Trophoblast cell (in vitro differentiated cells and primary cell): ENCODE data around the gene TCP11L2.

Experiments used
- DNase-seq, 2 donors: peaks; one replicate each; pipeline ENCODE4 v3.0.0-alpha.2; 2016
- H2AFZ ChIP-seq: 2 replicates; pipeline ENCODE4 v1.6.1; 2013; ENCODE audit warnings: low read length, moderate library complexity, mild to moderate bottlenecking; ENCODE audit not compliant: insufficient read depth, poor library complexity
- H2AK5ac ChIP-seq: 2 replicates; pipeline ENCODE4 v1.6.1; 2013; ENCODE audit warnings: mild to moderate bottlenecking, low read length
- H2BK120ac ChIP-seq: 2 replicates; pipeline ENCODE4 v1.6.1; 2013; ENCODE audit warnings: low read length, mild to moderate bottlenecking, moderate library complexity; ENCODE audit not compliant: insufficient read depth, poor library complexity
- H2BK12ac ChIP-seq: 2 replicates; pipeline ENCODE4 v1.6.1; 2013; ENCODE audit warnings: mild to moderate bottlenecking, low read length, moderate library complexity
- H2BK5ac ChIP-seq: 2 replicates; pipeline ENCODE4 v1.6.1; 2013; ENCODE audit warnings: low read length, low read depth, moderate library complexity, mild to moderate bottlenecking; ENCODE audit not compliant: poor library complexity
- H3K14ac ChIP-seq: 2 replicates; pipeline ENCODE4 v1.6.1; 2013; ENCODE audit warnings: mild to moderate bottlenecking, low read length
- H3K18ac ChIP-seq: 2 replicates; pipeline ENCODE4 v1.6.1; 2013; ENCODE audit warnings: mild to moderate bottlenecking, low read length
- H3K23ac ChIP-seq: 2 replicates; pipeline ENCODE4 v1.6.1; 2013; ENCODE audit warnings: low read length
- H3K27ac ChIP-seq: 2 replicates; pipeline ENCODE4 v1.5.1; 2013; ENCODE audit warnings: low read depth, mild to moderate bottlenecking, inconsistent platforms, low read length, moderate library complexity
- H3K27me3 ChIP-seq: 2 replicates; pipeline ENCODE4 v1.6.1; 2013; ENCODE audit warnings: inconsistent platforms, mild to moderate bottlenecking, low read length, moderate library complexity; ENCODE audit not compliant: insufficient read depth
- H3K36me3 ChIP-seq, 2 experiments: 1 replicate in 1 of 2; 2 replicates in 1 of 2; pipeline ENCODE4 v1.6.1; 2013; ENCODE audit warnings: low read length in 2 of 2, mild to moderate bottlenecking in 2 of 2, moderate library complexity in 1 of 2; ENCODE audit not compliant: insufficient read depth in 2 of 2, control insufficient read depth in 1 of 2
- H3K4ac ChIP-seq: 2 replicates; pipeline ENCODE4 v1.6.1; 2013; ENCODE audit warnings: low read depth, mild to moderate bottlenecking, low read length, moderate library complexity
- H3K4me1 ChIP-seq, 2 experiments: 1 replicate in 1 of 2; 2 replicates in 1 of 2; pipeline ENCODE4 v1.6.1; 2013; ENCODE audit warnings: low read length in 2 of 2, mild to moderate bottlenecking in 2 of 2, moderate library complexity in 1 of 2; ENCODE audit not compliant: insufficient read depth in 2 of 2, control insufficient read depth in 1 of 2
- H3K4me2 ChIP-seq: 2 replicates; pipeline ENCODE4 v1.6.1; 2013; ENCODE audit warnings: inconsistent platforms, mild to moderate bottlenecking, low read length, moderate library complexity
- H3K4me3 ChIP-seq: 2 replicates; pipeline ENCODE4 v1.5.1; 2013; ENCODE audit warnings: mild to moderate bottlenecking, low read depth, low read length, inconsistent platforms
- H3K79me1 ChIP-seq: one replicate; pipeline ENCODE4 v1.6.1; 2013; ENCODE audit warnings: low read length
- H3K79me2 ChIP-seq: 2 replicates; pipeline ENCODE4 v1.6.1; 2013; ENCODE audit warnings: low read length, mild to moderate bottlenecking; ENCODE audit not compliant: control insufficient read depth, insufficient read depth, poor library complexity
- H3K9ac ChIP-seq: 2 replicates; pipeline ENCODE4 v1.6.1; 2013; ENCODE audit warnings: mild to moderate bottlenecking, low read length
- H3K9me3 ChIP-seq: 2 replicates; pipeline ENCODE4 v1.6.1; 2013; ENCODE audit warnings: low read depth, mild to moderate bottlenecking, control low read depth, inconsistent platforms, low read length; ENCODE audit not compliant: insufficient read depth
- H4K12ac ChIP-seq: 2 replicates; pipeline ENCODE4 v1.6.1; 2013; ENCODE audit warnings: low read depth, mild to moderate bottlenecking, low read length, moderate library complexity
- H4K8ac ChIP-seq: 2 replicates; pipeline ENCODE4 v1.6.1; 2013; ENCODE audit warnings: low read depth, mild to moderate bottlenecking, low read length, moderate library complexity
- H4K91ac ChIP-seq: one replicate; pipeline ENCODE4 v1.6.1; 2013; ENCODE audit warnings: low read depth, mild to moderate bottlenecking, low read length, moderate library complexity
- WGBS: extraction: QIAGEN DNeasy Blood & Tissue Kit; methylation state at CpG from one replicate; pipeline ENCODE4 v1.1.7; 2013; ENCODE audit warnings: missing lambda C conversion rate; ENCODE audit not compliant: insufficient read length, insufficient coverage; ENCODE audit errors: extremely low coverage; 5-methylcytosine and 5-hydroxymethylcytosine counted together

TCP11L2 gene

DNA sequence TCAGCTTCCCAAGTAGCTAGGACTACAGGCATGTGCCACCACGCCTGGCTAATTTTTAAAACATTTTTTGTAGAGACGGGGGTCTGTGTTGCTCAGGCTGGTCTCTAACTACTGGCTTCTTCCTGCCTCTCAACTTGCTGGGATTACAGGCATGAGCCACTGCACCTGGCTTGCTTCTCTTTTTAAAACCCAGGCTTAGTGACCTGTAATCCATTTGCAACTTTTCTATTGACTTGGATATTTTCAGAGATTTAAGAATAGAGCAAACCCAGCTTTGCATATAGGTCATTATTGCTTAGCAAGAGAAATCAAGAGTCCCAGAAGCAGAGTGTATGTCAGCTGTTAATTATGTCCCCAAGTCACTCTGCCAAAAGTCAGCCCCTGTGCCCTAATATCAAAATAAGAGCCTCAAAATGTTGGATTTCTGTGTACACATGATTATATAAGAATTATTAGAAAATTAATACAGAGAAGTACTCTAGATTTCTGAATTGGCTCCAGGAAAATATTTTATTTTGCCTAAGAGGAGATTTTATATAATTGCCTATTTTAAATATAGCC lies 24.9 kb downstream of the TCP11L2 start:
- H4K12ac ChIP-seq = no peak overlapping the region
- H3K79me2 ChIP-seq = peaks cover 1% of the 10 kb centered on the region
- no peak overlapping the region for H4K91ac ChIP-seq
- peaks cover 1% of the 10 kb centered on the region for H3K9me3 ChIP-seq
- no peak overlapping the region for H2BK5ac ChIP-seq
- no peak overlapping the region for H3K9ac ChIP-seq
- no peak overlapping the region for H3K4ac ChIP-seq
- H2AK5ac ChIP-seq = no peak overlapping the region
- H2AFZ ChIP-seq = no peak overlapping the region
- H3K79me1 ChIP-seq = no peaks in the 10 kb centered on the region
- no peaks in the 10 kb centered on the region for H3K27me3 ChIP-seq
- H3K4me1 ChIP-seq = no peaks in the 10 kb centered on the region
- H3K23ac ChIP-seq = no peak overlapping the region
- H3K4me3 ChIP-seq = no peak overlapping the region
- H3K18ac ChIP-seq = no peak overlapping the region
- H2BK120ac ChIP-seq = no peak overlapping the region
- no peak overlapping the region for H3K27ac ChIP-seq
- no peak overlapping the region for H2BK12ac ChIP-seq
- no peaks in the 10 kb centered on the region for H3K36me3 ChIP-seq
- no peak overlapping the region for H4K8ac ChIP-seq
- no peak for DNase-seq
- no CpG with 5 or more reads among the region's 2 CpGs for WGBS
- no peak overlapping the region for H3K14ac ChIP-seq
- no peak overlapping the region for H3K4me2 ChIP-seq

DNA sequence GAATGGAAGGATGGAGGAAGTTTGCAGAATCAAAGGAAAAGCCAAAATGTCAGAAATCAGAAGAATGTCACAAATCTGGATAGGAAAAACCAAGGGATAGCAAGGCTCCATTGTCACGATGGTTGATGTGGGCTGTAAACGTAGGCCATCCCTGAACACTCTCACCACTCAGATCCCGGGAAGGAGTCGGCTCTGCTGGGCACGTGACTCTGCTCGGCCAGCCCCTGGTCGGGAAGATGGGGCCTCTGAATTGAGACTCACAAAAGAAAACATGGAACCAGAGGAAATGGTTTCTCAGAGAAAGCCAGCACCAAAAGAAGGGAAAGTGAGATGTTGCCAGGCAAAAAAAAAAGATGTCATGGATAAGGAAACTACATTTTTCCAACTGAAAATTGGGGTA lies 26.2 kb downstream of the TCP11L2 start:
- Histone ChIP-seq H3K9me3 (peaks cover 1% of the 10 kb centered on the region), H3K14ac (no peak overlapping the region), H3K4me1 (no peaks in the 10 kb centered on the region), H3K27me3 (no peaks in the 10 kb centered on the region), H4K12ac (no peak overlapping the region), H2BK12ac (no peak overlapping the region), H2AK5ac (no peak overlapping the region), H2BK5ac (no peak overlapping the region), H3K18ac (no peak overlapping the region), H3K79me1 (no peaks in the 10 kb centered on the region), H3K9ac (no peak overlapping the region), H3K27ac (no peak overlapping the region), H3K23ac (no peak overlapping the region), H3K4ac (no peak overlapping the region), H3K4me2 (no peak overlapping the region), H3K36me3 (no peaks in the 10 kb centered on the region), H2AFZ (no peak overlapping the region), H3K79me2 (peaks cover 1% of the 10 kb centered on the region), H4K91ac (no peak overlapping the region), H3K4me3 (no peak overlapping the region), H4K8ac (no peak overlapping the region), H2BK120ac (no peak overlapping the region)
- no CpG with 5 or more reads among the region's 7 CpGs for WGBS
- peak in 1 of 2 donors; percentile 42 for DNase-seq

DNA sequence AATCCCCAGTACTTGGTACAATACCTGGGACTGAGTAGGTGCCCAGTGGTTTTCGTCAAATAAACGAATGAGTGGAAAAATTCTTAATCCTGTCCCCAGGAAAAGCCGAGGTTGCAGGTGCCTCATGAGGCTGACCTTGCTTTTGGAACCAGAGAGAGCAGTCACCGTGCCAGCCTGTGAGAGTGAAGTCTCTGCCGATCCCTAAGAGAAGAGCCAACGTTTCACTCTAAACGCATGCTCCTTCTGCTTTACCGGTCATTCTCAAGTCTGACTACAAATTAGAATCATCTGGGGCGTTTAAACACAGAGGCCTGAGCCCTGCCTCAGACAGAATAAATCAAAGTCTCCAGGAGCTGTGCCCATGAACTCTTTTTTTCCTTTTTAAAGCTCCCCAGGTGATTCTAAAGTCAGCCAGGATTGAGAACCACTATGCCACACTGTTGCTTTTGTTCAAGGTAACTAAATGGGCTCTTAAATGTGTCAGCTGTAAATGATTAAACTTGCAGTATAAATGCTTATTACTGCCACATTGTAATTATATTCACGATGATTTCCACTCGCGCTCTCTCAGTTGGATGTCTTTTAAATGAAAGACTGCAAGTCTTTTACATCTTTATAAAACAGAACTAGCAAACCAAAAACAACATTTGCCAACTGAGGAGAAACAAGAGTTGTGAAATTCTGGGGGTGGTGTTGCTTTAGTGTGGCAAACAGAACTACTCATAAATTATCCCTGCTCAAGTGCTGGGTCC lies 26.9 kb downstream of the TCP11L2 start:
- Histone ChIP-seq H3K36me3 (no peaks in the 10 kb centered on the region), H4K12ac (no peak overlapping the region), H3K79me2 (peaks cover 1% of the 10 kb centered on the region), H3K9me3 (peaks cover 1% of the 10 kb centered on the region), H2BK120ac (no peak overlapping the region), H2AFZ (no peak overlapping the region), H4K91ac (no peak overlapping the region), H2BK12ac (no peak overlapping the region), H3K23ac (no peak overlapping the region), H2AK5ac (no peak overlapping the region), H3K27me3 (no peaks in the 10 kb centered on the region), H3K4me3 (no peak overlapping the region), H4K8ac (no peak overlapping the region), H3K9ac (no peak overlapping the region), H3K4ac (no peak overlapping the region), H3K27ac (no peak overlapping the region), H3K18ac (no peak overlapping the region), H2BK5ac (no peak overlapping the region), H3K14ac (no peak overlapping the region), H3K79me1 (no peaks in the 10 kb centered on the region), H3K4me1 (no peaks in the 10 kb centered on the region), H3K4me2 (no peak overlapping the region)
- DNase-seq = no peak
- WGBS = no CpG with 5 or more reads among the region's 12 CpGs

DNA sequence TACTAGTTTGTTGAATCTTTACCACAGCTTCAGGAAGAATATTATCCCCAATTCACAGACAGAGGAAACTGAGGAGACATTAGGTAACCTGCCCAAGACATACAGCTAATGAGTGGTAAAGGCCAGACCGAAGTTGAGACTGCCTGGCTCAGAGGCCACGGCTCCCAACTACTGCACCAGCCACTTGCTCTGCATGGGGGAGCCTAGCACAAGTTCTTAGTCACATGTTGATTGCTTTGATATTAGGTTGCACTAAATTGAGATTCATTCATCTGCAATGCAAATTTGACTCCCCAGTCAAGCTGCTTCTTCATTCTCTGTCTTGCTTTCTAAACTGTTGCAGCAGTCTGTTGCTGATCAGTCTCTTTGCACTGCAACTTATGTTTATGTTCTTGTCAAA lies 29.1 kb downstream of the TCP11L2 start:
- Histone ChIP-seq H2BK12ac (no peak overlapping the region), H3K4me1 (no peaks in the 10 kb centered on the region), H3K79me2 (peaks cover 1% of the 10 kb centered on the region), H3K27me3 (no peaks in the 10 kb centered on the region), H3K14ac (no peak overlapping the region), H2AFZ (no peak overlapping the region), H4K91ac (no peak overlapping the region), H2BK120ac (no peak overlapping the region), H3K79me1 (no peaks in the 10 kb centered on the region), H3K4me2 (no peak overlapping the region), H4K12ac (no peak overlapping the region), H2AK5ac (no peak overlapping the region), H3K27ac (no peak overlapping the region), H3K4me3 (no peak overlapping the region), H3K18ac (no peak overlapping the region), H3K9ac (no peak overlapping the region), H3K36me3 (no peaks in the 10 kb centered on the region), H3K23ac (no peak overlapping the region), H3K4ac (no peak overlapping the region), H2BK5ac (no peak overlapping the region), H3K9me3 (peaks cover 1% of the 10 kb centered on the region), H4K8ac (no peak overlapping the region)
- no peak for DNase-seq
- WGBS = no CpG with 5 or more reads among the region's 2 CpGs
